ENCODE results near the gene PTS.
A peak's percentile ranks its signal among the peaks of the same experiment; 100 is the strongest.

Gene PTS

GRCh38 chr11:112273066-112273465, 46.8 kb downstream of the PTS start:
- H3K9ac ChIP-seq (ENCODE audit: low read length), result no peak overlapping the region
- H3K18ac ChIP-seq (ENCODE audit: low read length), result no peak overlapping the region
- H3K4me2 ChIP-seq (ENCODE audit: low read length), result no peak overlapping the region
- no peak overlapping the region for H2BK15ac ChIP-seq (replicated peaks; ENCODE audit: low read depth)
- H3K27me3 ChIP-seq (ENCODE audit: insufficient read depth, low read length, poor library complexity), result no peaks in the 10 kb centered on the region
- no peak overlapping the region for H2BK120ac ChIP-seq (ENCODE audit: low read depth, low read length)
- H3K4me1 ChIP-seq (ENCODE audit: control insufficient read depth, low read depth, low read length), result no peaks in the 10 kb centered on the region
- DNase-seq, result no peak
- H3K79me1 ChIP-seq (ENCODE audit: low read length), result no peaks in the 10 kb centered on the region
- no CpG with 5 or more reads among the region's 1 CpG for WGBS (ENCODE audit: extremely low coverage, insufficient coverage, low lambda C conversion rate)
- H2AK5ac ChIP-seq (ENCODE audit: low read length), result no peak overlapping the region
- no peaks in the 10 kb centered on the region for H3K79me2 ChIP-seq (ENCODE audit: control insufficient read depth, insufficient read depth, low read length)
- no peaks in the 10 kb centered on the region for H3K36me3 ChIP-seq (ENCODE audit: control insufficient read depth, insufficient read depth, low read length)
- no peak overlapping the region for H3K27ac ChIP-seq (ENCODE audit: low read depth, low read length)
- no peak overlapping the region for H3K4me3 ChIP-seq (ENCODE audit: low read length)
- H3K56ac ChIP-seq (ENCODE audit: low read length), result no peak overlapping the region
- no peak overlapping the region for H4K5ac ChIP-seq (ENCODE audit: low read length)
- no peak overlapping the region for H3K4ac ChIP-seq (ENCODE audit: low read depth, low read length)
- H2BK5ac ChIP-seq (ENCODE audit: low read length), result no peak overlapping the region
- no peak overlapping the region for H3K23ac ChIP-seq (ENCODE audit: low read length)
- H4K8ac ChIP-seq (ENCODE audit: low read depth, low read length), result no peak overlapping the region

GRCh38 chr11:112274007-112274783, 48.0 kb downstream of the PTS start:
- Histone ChIP-seq H2BK5ac (ENCODE audit: low read length) (no peak overlapping the region), H3K27me3 (ENCODE audit: insufficient read depth, low read length, poor library complexity) (no peaks in the 10 kb centered on the region), H3K4ac (ENCODE audit: low read depth, low read length) (no peak overlapping the region), H3K9ac (ENCODE audit: low read length) (no peak overlapping the region), H3K4me2 (ENCODE audit: low read length) (no peak overlapping the region), H3K27ac (ENCODE audit: low read depth, low read length) (no peak overlapping the region), H4K8ac (ENCODE audit: low read depth, low read length) (no peak overlapping the region), H4K5ac (ENCODE audit: low read length) (no peak overlapping the region), H3K56ac (ENCODE audit: low read length) (no peak overlapping the region), H3K36me3 (ENCODE audit: control insufficient read depth, insufficient read depth, low read length) (no peaks in the 10 kb centered on the region), H2AK5ac (ENCODE audit: low read length) (no peak overlapping the region), H3K23ac (ENCODE audit: low read length) (no peak overlapping the region), H3K4me3 (ENCODE audit: low read length) (no peak overlapping the region), H3K4me1 (ENCODE audit: control insufficient read depth, low read depth, low read length) (no peaks in the 10 kb centered on the region), H2BK120ac (ENCODE audit: low read depth, low read length) (no peak overlapping the region), H3K79me1 (ENCODE audit: low read length) (no peaks in the 10 kb centered on the region), H3K79me2 (ENCODE audit: control insufficient read depth, insufficient read depth, low read length) (no peaks in the 10 kb centered on the region), H2BK15ac (replicated peaks; ENCODE audit: low read depth) (no peak overlapping the region), H3K18ac (ENCODE audit: low read length) (no peak overlapping the region)
- 100% methylated on average over 1 of the region's 7 CpGs for WGBS (ENCODE audit: extremely low coverage, insufficient coverage, low lambda C conversion rate)
- no peak for DNase-seq

GRCh38 chr11:112277029-112277428, 50.8 kb downstream of the PTS start:
- H3K4me3 ChIP-seq (ENCODE audit: low read length), result no peak overlapping the region
- no peak overlapping the region for H3K56ac ChIP-seq (ENCODE audit: low read length)
- H3K9ac ChIP-seq (ENCODE audit: low read length), result no peak overlapping the region
- H2BK120ac ChIP-seq (ENCODE audit: low read depth, low read length), result no peak overlapping the region
- no peaks in the 10 kb centered on the region for H3K79me2 ChIP-seq (ENCODE audit: control insufficient read depth, insufficient read depth, low read length)
- no peaks in the 10 kb centered on the region for H3K36me3 ChIP-seq (ENCODE audit: control insufficient read depth, insufficient read depth, low read length)
- no peaks in the 10 kb centered on the region for H3K4me1 ChIP-seq (ENCODE audit: control insufficient read depth, low read depth, low read length)
- H2BK5ac ChIP-seq (ENCODE audit: low read length), result no peak overlapping the region
- WGBS (ENCODE audit: extremely low coverage, insufficient coverage, low lambda C conversion rate), result no CpG with 5 or more reads among the region's 1 CpG
- no peaks in the 10 kb centered on the region for H3K27me3 ChIP-seq (ENCODE audit: insufficient read depth, low read length, poor library complexity)
- no peak overlapping the region for H4K5ac ChIP-seq (ENCODE audit: low read length)
- H2AK5ac ChIP-seq (ENCODE audit: low read length), result no peak overlapping the region
- H3K4me2 ChIP-seq (ENCODE audit: low read length), result no peak overlapping the region
- DNase-seq, result no peak
- H3K79me1 ChIP-seq (ENCODE audit: low read length), result no peaks in the 10 kb centered on the region
- no peak overlapping the region for H4K8ac ChIP-seq (ENCODE audit: low read depth, low read length)
- no peak overlapping the region for H3K18ac ChIP-seq (ENCODE audit: low read length)
- no peak overlapping the region for H3K23ac ChIP-seq (ENCODE audit: low read length)
- no peak overlapping the region for H2BK15ac ChIP-seq (replicated peaks; ENCODE audit: low read depth)
- no peak overlapping the region for H3K4ac ChIP-seq (ENCODE audit: low read depth, low read length)
- no peak overlapping the region for H3K27ac ChIP-seq (ENCODE audit: low read depth, low read length)

GRCh38 chr11:112277941-112278340, 51.7 kb downstream of the PTS start:
- H3K27ac ChIP-seq (ENCODE audit: low read depth, low read length), result no peak overlapping the region
- no peaks in the 10 kb centered on the region for H3K4me1 ChIP-seq (ENCODE audit: control insufficient read depth, low read depth, low read length)
- no peak overlapping the region for H3K18ac ChIP-seq (ENCODE audit: low read length)
- no peak overlapping the region for H3K4me2 ChIP-seq (ENCODE audit: low read length)
- no peaks in the 10 kb centered on the region for H3K36me3 ChIP-seq (ENCODE audit: control insufficient read depth, insufficient read depth, low read length)
- H3K56ac ChIP-seq (ENCODE audit: low read length), result no peak overlapping the region
- no peaks in the 10 kb centered on the region for H3K79me1 ChIP-seq (ENCODE audit: low read length)
- no peak overlapping the region for H3K9ac ChIP-seq (ENCODE audit: low read length)
- H2AK5ac ChIP-seq (ENCODE audit: low read length), result no peak overlapping the region
- no peak overlapping the region for H4K8ac ChIP-seq (ENCODE audit: low read depth, low read length)
- no peak overlapping the region for H2BK15ac ChIP-seq (replicated peaks; ENCODE audit: low read depth)
- H2BK5ac ChIP-seq (ENCODE audit: low read length), result no peak overlapping the region
- no peak overlapping the region for H3K4me3 ChIP-seq (ENCODE audit: low read length)
- H4K5ac ChIP-seq (ENCODE audit: low read length), result no peak overlapping the region
- H3K27me3 ChIP-seq (ENCODE audit: insufficient read depth, low read length, poor library complexity), result no peaks in the 10 kb centered on the region
- no peak overlapping the region for H3K4ac ChIP-seq (ENCODE audit: low read depth, low read length)
- no peak for DNase-seq
- no peak overlapping the region for H3K23ac ChIP-seq (ENCODE audit: low read length)
- no peak overlapping the region for H2BK120ac ChIP-seq (ENCODE audit: low read depth, low read length)
- H3K79me2 ChIP-seq (ENCODE audit: control insufficient read depth, insufficient read depth, low read length), result no peaks in the 10 kb centered on the region

- Histone ChIP-seq H2AK5ac (ENCODE audit: low read length) (no peak overlapping the region), H3K27me3 (ENCODE audit: insufficient read depth, low read length, poor library complexity) (no peaks in the 10 kb centered on the region), H3K79me2 (ENCODE audit: control insufficient read depth, insufficient read depth, low read length) (no peaks in the 10 kb centered on the region), H3K36me3 (ENCODE audit: control insufficient read depth, insufficient read depth, low read length) (no peaks in the 10 kb centered on the region), H3K9ac (ENCODE audit: low read length) (no peak overlapping the region), H3K4me3 (ENCODE audit: low read length) (no peak overlapping the region), H3K4me2 (ENCODE audit: low read length) (no peak overlapping the region), H2BK120ac (ENCODE audit: low read depth, low read length) (no peak overlapping the region), H3K56ac (ENCODE audit: low read length) (no peak overlapping the region), H2BK5ac (ENCODE audit: low read length) (no peak overlapping the region), H2BK15ac (replicated peaks; ENCODE audit: low read depth) (no peak overlapping the region), H4K8ac (ENCODE audit: low read depth, low read length) (no peak overlapping the region), H3K79me1 (ENCODE audit: low read length) (no peaks in the 10 kb centered on the region), H3K23ac (ENCODE audit: low read length) (no peak overlapping the region), H3K4me1 (ENCODE audit: control insufficient read depth, low read depth, low read length) (no peaks in the 10 kb centered on the region), H4K5ac (ENCODE audit: low read length) (no peak overlapping the region), H3K18ac (ENCODE audit: low read length) (no peak overlapping the region), H3K27ac (ENCODE audit: low read depth, low read length) (no peak overlapping the region), H3K4ac (ENCODE audit: low read depth, low read length) (no peak overlapping the region)
- DNase-seq, result no peak
- WGBS (ENCODE audit: extremely low coverage, insufficient coverage, low lambda C conversion rate), result no CpG with 5 or more reads among the region's 3 CpGs
Measured at GRCh38 chr11:112278803-112279202, 52.6 kb downstream of the PTS start.

- Histone ChIP-seq H3K56ac (ENCODE audit: low read length) (no peak overlapping the region), H3K79me2 (ENCODE audit: control insufficient read depth, insufficient read depth, low read length) (no peaks in the 10 kb centered on the region), H3K27me3 (ENCODE audit: insufficient read depth, low read length, poor library complexity) (no peaks in the 10 kb centered on the region), H4K8ac (ENCODE audit: low read depth, low read length) (no peak overlapping the region), H3K27ac (ENCODE audit: low read depth, low read length) (no peak overlapping the region), H3K23ac (ENCODE audit: low read length) (no peak overlapping the region), H3K79me1 (ENCODE audit: low read length) (no peaks in the 10 kb centered on the region), H4K5ac (ENCODE audit: low read length) (no peak overlapping the region), H3K4me1 (ENCODE audit: control insufficient read depth, low read depth, low read length) (no peaks in the 10 kb centered on the region), H3K4me2 (ENCODE audit: low read length) (peak overlapping the region; percentile 69), H2AK5ac (ENCODE audit: low read length) (no peak overlapping the region), H3K4ac (ENCODE audit: low read depth, low read length) (no peak overlapping the region), H2BK15ac (replicated peaks; ENCODE audit: low read depth) (no peak overlapping the region), H3K4me3 (ENCODE audit: low read length) (no peak overlapping the region), H3K9ac (ENCODE audit: low read length) (no peak overlapping the region), H3K36me3 (ENCODE audit: control insufficient read depth, insufficient read depth, low read length) (no peaks in the 10 kb centered on the region), H2BK120ac (ENCODE audit: low read depth, low read length) (no peak overlapping the region), H2BK5ac (ENCODE audit: low read length) (no peak overlapping the region), H3K18ac (ENCODE audit: low read length) (no peak overlapping the region)
- WGBS (ENCODE audit: extremely low coverage, insufficient coverage, low lambda C conversion rate), result no CpG with 5 or more reads among the region's 15 CpGs
- DNase-seq, result peak; percentile 72
Measured at GRCh38 chr11:112279901-112280267, 53.7 kb downstream of the PTS start.

Data from mesendoderm (in vitro differentiated cells).